GM21390 (cell line): ENCODE data around the gene EHD3.
A peak's percentile ranks its signal among the peaks of the same experiment; 100 is the strongest.

Experiments
- ATAC-seq: cut with Tn5 transposase; IDR thresholded peaks from one replicate; pipeline ENCODE4 v1.9.1; 2021; ENCODE audit not compliant: unreplicated experiment

The EHD3 gene

GRCh38 chr2:31212659-31213600 is 21.0 kb upstream of the EHD3 start:
- ATAC-seq: no peak

GRCh38 chr2:31213601-31214443 is 20.1 kb upstream of the EHD3 start:
- no peak for ATAC-seq

GRCh38 chr2:31214444-31214915 is 19.5 kb upstream of the EHD3 start:
- no peak for ATAC-seq

GRCh38 chr2:31216734-31217133 is 17.2 kb upstream of the EHD3 start:
- peak; percentile 54 for ATAC-seq

GRCh38 chr2:31217465-31218200 is 16.3 kb upstream of the EHD3 start, which contains the start of gene CAPN14:
TSS of gene CAPN14 (minus strand) at chr2:31217515. CDS start at chr2:31205447, 12,068 bp downstream.
- no peak for ATAC-seq

GRCh38 chr2:31219131-31219969 is 14.6 kb upstream of the EHD3 start:
- peak; percentile 71 for ATAC-seq

GRCh38 chr2:31221544-31221943 is 12.4 kb upstream of the EHD3 start:
- no peak for ATAC-seq

- ATAC-seq: no peak
Measured at GRCh38 chr2:31222071-31222470, 11.9 kb upstream of the EHD3 start.

GRCh38 chr2:31223026-31223425 is 10.9 kb upstream of the EHD3 start:
- no peak for ATAC-seq

GRCh38 chr2:31223749-31224148 is 10.2 kb upstream of the EHD3 start:
- no peak for ATAC-seq

- no peak for ATAC-seq
Measured at GRCh38 chr2:31226266-31226665, 7.7 kb upstream of the EHD3 start.

- no peak for ATAC-seq
Measured at GRCh38 chr2:31227110-31227509, 6.8 kb upstream of the EHD3 start.

- ATAC-seq: no peak
Measured at GRCh38 chr2:31227711-31228125, 6.2 kb upstream of the EHD3 start.

GRCh38 chr2:31228717-31229116 is 5.2 kb upstream of the EHD3 start:
- no peak for ATAC-seq

- no peak for ATAC-seq
Measured at GRCh38 chr2:31230751-31231150, 3.2 kb upstream of the EHD3 start.

GRCh38 chr2:31231571-31232302 is 2.2 kb upstream of the EHD3 start:
- ATAC-seq: no peak

- ATAC-seq: no peak
Measured at GRCh38 chr2:31232586-31232985, 1.4 kb upstream of the EHD3 start.

- no peak for ATAC-seq
Measured at GRCh38 chr2:31233231-31233630, 721 bp upstream of the EHD3 start.
